ENCODE measurements around the gene MISP3. TPM values are rescaled to one million over a fixed set of nuclear protein-coding genes. Genes with fewer than 3 reads are reported as not detected.

Gene MISP3
- total and polyA plus RNA-seq, 2 of the 8 experiments (the other 6 are each of a cell fraction or from before 2014, with no cell fraction given): 0.74 to 1.4 TPM

DNA sequence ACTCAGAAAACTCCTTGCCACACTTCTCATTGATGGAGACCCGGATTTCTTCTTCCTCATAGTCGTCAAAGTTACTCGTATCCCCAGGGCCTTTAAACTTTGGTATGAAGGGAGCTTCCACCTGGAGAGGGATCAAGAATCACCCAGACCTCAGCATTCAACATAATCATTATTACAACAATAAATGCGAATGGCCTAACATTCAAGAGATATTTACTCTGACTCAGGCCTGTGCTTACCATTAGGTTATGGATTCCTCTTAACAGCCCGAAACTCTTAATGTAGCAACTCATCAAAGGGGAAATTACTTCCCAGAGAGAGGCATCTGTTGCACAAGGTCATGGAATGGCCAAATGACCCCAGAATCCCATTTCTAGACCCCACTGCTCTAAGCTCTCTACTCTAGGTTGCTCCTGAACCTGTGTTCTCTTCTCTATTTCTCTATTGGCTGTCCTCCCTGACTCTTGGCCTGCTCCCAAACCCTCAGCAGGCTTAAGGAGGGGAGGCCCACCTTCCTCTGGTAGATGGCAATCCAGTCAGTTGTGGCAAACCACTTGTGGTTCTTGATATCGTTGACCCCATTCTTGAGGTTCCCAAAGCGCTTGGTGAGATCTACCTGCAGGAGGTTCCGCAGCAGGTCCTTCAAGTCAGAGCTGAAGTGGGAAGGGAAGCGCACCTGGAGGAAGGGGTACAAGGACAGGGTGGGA lies 20.7 kb downstream of the MISP3 start (continued):
- TF ChIP-seq KDM1A (IDR thresholded peaks at IDR 0.05; ENCODE audit: borderline replicate concordance, low read length): no peak
- TF ChIP-seq EP300 (IDR thresholded peaks at IDR 0.05; ENCODE audit: borderline replicate concordance in 1 of 2, low read depth in 2 of 2, low read length in 2 of 2): no peak
- no peak for TF ChIP-seq USF2 (IDR thresholded peaks at IDR 0.05; ENCODE audit: low read length)
- TF ChIP-seq SP2 (IDR thresholded peaks at IDR 0.05; ENCODE audit: low read length): no peak
